NOMO-1 (cell line): ENCODE results near the gene EGFL8.

ENCODE experiments used
- DNase-seq, 2 experiments: peaks; one replicate each; lab custom pipeline; 2025; ENCODE audit not compliant: unreplicated experiment in 2 of 2; lab: John Stamatoyannopoulos, UW

EGFL8 gene

DNA sequence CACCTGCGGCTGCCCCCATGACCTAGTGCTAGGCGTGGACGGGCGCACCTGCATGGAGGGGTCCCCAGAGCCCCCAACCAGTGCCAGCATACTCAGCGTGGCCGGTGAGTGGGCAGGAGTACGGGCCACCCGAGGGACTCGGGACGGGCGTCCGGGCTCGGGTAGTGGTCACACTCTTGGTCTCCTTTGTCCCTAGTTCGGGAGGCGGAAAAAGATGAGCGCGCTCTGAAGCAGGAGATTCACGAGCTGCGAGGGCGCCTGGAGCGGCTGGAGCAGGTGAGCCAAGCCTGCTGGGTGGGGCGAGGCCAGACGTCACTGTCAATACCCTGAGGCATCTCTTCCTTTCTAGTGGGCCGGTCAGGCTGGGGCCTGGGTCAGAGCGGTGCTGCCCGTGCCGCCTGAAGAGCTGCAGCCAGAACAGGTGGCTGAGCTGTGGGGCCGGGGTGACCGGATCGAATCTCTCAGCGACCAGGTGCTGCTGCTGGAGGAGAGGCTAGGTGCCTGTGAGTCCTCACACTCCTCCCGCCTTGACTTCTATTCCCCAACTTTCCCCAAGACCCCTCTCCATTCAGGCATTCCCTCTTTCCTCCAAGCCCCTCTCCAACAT is 2.9 kb downstream of the EGFL8 start:
- DNase-seq, result no peak

DNA sequence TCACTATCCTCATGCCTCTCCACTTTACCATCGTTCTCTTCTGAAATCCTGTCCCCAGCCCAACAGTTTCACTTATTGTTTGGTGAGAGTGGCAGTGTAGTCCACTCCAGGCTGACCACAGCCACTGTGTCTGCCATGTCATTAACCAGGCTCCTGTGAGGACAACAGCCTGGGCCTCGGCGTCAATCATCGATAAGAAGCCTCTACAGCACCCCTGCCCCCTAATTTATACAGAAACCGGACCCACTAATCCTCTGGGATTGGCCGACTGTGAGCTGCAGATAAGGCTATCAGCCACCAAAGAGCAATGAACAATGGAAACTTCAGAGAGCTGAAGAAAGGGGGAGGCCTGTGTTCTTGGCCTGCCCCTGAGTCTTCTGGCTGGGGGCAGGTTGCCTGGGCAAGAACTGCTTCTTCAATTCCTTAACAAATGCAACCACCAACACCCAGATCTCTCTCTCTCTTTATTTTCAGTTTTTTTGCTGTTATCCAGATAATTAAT is 3.4 kb downstream of the EGFL8 start:
- no peak for DNase-seq

DNA sequence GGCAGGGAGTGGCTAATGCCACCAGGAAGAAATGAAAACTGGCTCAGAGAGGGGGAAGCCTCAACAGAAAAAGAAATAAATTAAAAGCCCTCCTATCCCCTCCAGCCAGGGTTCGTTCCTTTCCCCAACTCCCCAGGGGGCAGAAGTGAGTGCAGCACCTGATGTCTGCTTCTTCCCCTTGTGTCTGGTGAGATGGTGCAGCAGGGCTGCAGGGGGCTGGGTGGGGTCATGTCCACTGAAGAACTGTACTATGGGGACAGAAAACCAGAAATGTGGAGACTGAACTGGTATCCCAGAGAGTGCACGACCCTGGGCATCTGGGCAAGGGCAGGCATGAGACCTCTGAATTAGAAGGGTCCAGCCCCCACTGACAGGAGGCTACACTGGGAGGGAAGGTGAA is 4.0 kb downstream of the EGFL8 start:
- DNase-seq, result no peak

DNA sequence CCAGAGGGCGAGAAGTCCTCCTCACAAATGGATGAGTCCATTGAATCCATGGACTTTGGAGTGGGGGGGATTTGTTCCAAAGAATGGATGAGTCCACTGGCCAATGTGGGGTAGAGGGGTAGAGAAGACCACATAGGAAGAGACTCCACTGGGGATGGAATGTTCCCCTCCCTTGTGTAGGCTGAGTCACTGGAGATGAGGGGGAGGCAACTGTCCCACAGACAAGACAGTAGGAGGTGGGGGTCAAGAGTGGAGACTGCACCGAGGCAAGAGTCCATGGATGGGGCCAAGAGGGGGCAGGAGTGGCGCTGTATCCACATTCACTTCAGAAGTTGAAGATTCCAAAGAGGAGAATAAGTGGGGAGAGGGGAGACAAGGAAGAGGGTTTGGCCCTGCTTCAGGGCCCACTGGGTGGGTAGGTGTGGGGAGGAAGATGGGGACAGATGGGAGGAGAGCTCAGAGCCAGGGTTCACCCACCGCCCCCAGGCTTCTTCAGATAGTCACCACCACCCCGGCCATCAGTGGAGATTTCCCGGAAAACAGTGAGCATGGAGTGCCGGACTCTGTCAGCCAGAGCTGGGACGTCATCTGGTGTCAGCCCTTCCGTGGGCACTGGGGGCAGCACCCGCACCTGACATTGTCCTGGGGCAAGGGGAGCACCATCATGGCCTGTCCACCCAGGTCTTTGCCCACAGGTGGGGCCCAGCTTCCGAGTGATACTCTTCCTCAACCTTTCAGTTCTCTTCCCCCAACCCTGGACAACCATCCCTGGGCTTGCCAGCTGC is 4.6 kb downstream of the EGFL8 start:
- DNase-seq, result no peak

DNA sequence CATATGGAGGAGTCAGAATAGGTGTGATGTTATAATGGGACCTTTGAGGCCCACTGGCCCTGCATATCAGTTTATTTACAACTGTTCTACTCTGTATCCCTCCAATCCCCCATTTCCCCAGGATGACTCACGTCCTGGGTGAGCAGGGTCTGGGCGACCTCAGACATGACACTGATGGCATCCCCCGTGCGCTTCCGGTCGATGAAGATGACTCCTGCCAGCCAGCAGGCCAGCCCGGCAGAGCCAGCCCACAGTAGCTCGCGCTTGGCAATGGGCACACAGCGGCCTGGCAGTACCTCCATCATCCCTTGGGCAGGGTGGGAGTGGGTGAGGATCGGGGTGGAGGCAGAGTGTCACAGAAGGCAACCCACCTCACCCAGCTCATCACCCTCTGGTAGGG is 5.9 kb downstream of the EGFL8 start:
- no peak for DNase-seq

DNA sequence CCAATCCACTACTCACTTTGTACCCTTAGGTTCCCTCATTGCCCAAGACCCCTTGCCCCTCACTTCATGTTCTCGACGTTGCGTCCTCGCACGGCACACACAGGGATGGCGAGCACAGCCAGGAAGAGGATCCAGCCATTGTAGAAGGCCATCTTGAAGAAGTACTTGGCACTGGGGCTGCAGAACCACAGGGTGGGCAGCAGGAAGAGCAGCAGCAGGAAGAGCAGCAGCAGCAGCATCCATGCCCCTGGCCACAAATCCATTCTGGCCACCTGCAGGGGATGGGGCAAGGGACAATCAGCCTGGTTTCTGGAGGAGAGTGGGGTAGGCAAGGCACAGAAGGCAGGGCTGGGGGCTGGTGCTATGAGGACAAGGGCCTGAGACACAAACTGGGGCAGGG is 6.8 kb downstream of the EGFL8 start:
- no peak for DNase-seq

DNA sequence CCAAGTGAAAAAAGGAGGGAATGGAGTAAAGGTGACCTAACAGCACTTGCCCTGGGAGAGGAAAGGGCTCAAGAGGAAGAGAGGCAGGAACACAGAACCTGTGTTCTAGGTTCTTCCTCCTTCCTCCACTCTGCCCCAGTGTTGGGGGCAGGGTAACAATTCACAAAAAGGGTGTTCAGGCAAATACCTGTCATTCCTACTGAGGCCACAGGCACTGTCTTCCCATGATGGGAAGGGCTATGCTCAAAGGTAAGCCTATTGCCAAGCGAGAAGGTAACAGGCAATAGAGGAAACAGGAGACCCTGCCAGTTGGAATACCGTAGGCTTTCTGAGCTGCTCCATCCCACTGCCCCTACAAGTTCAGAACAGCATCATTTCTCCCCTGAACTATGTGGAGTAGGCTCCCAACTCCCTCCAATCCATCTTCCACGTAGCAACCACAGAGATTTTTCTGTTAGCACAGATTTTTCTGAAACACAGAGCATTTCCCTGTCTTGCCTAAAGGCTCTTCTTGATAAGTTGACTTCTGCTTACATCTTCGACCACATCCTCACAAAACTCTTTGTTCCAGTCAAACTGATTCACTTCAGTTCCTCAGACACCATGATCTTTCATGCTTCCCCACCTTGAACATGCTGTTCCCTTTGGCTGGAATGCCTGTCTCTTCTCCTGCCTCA is 8.8 kb downstream of the EGFL8 start:
- DNase-seq, result no peak

DNA sequence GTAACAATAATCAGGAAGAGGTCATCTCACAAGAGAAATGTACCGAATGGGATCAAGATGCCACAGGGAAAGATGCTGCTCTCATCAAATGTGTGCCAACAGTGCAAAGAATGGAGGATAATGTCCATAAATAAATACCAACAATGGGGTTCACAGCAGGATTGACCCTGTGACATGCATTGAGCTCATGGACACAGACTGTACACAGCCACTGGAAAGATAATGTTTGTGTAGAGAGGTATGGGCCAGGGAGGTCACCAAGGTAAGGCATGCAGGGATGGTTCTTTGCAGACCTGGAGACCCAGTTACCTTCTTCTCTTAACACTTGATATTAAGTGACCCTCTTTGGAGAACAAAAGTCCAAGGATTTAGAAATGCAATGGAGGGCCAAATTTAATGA is 10.0 kb downstream of the EGFL8 start:
- DNase-seq, result no peak

DNA sequence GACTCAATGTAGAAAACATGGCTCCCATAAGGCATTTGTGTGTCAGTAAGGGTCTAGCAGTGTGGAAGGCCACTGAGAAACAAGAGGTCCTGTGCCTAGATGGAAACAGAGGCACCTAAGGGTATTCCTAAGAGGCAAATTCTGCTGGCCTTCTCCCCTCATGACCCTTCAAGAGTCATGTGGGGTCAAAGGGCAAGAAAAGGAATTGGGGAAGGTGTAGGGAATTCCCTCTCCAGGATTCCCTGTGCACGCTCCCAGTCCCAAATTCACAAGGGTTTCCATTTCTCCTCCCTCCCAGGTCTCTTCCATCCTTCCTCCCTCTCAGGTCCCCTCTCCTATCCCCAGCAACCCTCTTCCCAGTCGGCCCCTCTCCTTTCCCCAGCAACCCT is 10.9 kb downstream of the EGFL8 start:
- no peak for DNase-seq

DNA sequence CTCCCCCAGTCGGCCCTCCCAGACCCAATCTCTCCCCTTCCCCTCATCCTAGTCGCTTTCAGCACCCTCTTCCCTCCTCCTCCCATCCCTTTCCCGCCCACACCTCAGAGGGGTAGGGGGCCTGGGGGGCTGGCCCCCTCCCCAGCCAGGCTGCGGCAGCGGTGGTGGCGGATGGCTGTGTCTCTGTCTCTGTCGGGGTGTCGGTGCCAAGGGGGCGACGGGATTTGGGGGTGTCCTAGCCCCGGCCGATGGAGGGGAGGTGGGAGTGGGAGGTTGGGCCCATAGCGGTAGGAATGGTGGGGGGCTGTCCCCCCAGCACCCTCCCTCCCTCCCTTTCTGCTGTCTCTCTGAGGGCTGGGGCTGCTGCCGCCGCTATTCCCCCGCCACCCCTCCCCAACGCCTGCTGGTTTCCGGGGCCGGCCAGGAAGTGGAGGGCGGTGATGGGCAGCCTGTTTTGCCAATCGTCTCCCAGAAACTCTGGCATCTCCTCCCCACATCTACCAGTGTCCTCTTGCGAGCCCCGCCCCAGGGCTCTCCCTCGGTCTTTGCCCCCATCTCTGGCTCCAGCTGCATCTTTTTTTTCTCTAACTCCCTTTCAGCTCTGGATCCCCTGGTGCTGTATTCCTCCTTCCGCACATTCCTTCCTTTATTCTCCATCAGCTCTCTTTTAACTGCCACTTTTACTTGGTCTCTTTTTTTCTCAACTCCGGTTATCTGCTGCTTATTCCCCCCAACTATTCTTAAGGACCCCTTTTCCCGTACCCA is 11.5 kb downstream of the EGFL8 start, which contains the start of gene AGPAT1:
Gene AGPAT1 (minus strand): TSS at position 374 of the 765 bp plus-strand sequence. CDS start 4,588 bp downstream, outside the sequence.
- peak; percentile 89 to 96 for DNase-seq

DNA sequence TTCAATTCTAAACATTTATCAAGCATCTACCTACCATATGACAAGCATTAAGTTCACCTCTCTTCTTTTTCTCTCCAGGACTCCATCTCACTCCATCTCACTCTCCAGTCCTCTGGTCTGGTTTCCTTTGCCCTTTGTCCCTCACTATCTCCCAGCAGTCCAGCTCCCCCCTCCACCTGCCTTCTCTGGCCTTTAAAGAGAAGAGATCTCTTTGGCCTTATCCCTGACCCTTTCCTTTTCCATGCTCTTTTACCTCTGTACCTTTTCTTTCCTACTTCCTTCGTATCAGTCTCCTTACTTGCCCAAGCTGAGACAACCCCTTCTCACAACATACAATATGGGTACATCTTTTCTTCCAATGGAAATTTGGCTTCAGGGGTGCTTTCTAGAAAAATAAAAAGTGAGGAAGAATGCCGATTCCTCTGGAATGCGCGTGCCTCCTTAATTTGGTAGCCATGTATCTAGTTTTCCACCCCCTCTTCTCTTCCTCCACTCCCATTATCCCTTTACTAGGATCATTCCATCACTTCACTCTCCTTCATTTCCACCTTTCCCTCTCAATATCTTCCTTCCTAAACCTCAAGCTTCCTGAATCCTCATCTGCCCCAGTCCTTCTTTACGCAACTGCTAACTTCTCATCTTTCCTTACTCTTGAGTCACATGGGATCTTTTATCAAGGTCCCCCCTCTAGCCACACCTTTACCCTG is 12.2 kb downstream of the EGFL8 start:
- no peak for DNase-seq

DNA sequence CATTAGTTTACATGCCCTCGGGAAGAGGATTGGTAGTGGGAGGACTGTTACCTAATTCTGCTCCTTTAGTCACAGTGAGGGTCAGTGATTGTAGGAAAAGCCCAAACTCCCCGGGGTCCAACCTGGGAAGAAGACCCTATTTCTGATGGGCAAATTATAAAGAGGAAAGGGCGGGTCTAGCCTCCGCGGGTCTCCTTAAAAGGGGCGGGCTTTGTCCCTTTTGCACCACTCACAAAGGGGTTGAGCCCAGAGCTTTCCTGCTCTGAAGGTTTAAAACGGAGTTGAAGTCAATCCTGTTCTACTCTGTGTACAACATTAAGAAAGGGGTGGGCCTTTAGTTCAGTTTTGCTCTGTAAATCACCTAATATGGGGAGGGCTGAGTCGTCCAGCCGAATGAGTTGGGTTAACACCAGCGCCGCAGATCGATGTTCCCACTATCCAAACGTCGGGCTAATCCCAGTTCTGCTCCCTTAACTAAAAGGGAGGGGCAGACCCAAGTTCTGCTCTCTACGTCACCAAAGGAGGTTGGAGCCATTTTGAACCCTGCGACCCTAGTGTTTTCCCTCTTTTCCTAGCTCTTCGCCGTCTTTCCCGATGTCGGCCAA is 12.9 kb downstream of the EGFL8 start:
- peak in 1 of 2 experiments; percentile 63 for DNase-seq

DNA sequence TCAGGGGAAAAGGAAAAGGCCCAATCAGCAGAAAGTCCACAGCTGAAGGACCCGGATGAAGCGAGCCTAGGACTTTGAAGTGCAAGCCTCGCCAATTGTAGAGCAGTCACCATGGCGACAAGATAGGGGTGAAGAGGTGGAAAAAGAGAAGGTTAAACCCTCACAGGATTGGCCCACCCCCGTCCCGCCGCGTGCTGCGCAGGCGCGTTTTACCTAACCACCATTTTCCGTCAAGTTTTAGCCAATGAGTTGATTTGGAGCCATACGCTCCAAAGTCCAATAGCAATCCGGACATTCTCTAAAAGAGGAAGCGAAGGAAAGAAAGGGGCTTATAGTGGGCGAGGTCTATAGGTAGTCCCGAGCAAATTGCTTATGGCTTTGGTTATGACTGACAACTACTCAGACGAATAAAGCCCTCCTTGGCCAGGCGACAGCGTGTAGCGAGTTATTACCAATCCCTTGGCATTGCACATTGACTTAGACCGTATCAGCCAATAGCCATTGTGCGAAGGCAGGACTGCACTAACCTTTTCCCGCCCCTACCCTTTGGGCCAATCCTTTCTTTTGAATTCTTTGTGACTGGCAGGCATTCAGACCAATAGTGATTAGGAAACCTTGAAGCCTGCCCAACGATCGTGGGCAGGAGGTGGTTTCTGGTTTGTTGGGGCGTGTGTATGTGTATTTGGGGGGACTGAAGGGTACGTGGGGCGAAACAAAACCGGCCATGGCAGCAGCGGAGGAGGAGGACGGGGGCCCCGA is 13.6 kb downstream of the EGFL8 start, which contains the start of gene RNF5:
Gene RNF5 (plus strand): TSS at position 618 of the 759 bp plus-strand sequence. CDS start 107 bp downstream, at position 725.
- peak; percentile 99 to 100 for DNase-seq

DNA sequence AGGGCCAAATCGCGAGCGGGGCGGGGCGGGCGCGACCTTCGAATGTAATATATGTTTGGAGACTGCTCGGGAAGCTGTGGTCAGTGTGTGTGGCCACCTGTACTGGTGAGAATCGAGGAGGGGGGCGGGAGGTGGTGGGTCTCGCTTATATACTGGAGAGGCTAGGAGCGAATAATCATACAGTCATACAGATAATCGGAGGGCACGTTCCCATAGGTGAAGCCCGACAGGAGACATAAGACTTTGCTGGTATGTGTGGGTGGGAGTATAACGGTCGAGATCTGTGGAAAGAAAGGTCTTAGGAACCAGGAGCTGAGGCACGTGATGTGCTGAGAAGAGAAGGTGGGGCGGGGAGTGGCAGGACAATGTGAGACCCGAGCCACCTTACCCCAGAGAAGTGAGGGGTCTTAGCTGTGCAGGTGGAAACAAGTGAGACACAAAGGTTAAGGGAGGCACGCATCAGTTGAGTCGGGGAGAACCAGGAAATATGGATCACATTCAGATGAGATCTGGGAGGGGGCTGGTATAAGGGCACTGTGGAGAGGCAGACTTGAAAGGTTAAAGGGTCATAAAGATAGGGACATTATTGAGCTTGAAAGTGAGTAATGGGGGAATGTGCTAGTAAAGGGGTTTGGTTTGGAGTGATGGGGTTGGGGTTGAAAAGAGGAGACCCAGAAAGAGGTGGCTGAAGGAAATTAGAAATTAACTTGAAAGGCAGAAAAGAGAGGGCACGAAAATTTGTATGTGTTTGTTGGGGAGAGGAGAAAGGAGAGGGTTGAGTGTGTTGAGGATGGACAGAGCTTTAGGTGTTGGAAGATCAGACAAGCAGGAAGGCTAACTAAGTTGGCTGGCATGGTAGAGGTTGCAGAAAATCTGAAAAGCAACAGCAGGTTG is 14.4 kb downstream of the EGFL8 start:
- DNase-seq, result no peak

DNA sequence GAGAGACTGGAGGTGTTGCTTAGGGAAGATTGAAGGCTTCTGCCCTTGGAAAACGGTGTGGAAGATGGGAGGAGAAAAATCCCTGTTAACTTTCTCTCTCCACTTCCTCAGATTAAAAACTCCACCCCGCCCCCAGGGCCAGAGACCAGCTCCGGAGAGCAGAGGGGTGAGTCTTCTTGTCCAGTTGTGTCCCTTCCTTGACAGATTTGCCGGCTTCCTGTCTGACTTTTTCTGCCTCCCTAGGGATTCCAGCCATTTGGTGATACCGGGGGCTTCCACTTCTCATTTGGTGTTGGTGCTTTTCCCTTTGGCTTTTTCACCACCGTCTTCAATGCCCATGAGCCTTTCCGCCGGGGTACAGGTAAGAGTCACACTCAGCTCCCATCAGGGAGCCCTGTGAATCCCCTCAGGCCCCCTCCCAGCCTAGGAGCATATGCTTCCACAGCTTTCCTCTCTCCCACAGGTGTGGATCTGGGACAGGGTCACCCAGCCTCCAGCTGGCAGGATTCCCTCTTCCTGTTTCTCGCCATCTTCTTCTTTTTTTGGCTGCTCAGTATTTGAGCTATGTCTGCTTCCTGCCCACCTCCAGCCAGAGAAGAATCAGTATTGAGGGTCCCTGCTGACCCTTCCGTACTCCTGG is 15.5 kb downstream of the EGFL8 start:
- no peak for DNase-seq

DNA sequence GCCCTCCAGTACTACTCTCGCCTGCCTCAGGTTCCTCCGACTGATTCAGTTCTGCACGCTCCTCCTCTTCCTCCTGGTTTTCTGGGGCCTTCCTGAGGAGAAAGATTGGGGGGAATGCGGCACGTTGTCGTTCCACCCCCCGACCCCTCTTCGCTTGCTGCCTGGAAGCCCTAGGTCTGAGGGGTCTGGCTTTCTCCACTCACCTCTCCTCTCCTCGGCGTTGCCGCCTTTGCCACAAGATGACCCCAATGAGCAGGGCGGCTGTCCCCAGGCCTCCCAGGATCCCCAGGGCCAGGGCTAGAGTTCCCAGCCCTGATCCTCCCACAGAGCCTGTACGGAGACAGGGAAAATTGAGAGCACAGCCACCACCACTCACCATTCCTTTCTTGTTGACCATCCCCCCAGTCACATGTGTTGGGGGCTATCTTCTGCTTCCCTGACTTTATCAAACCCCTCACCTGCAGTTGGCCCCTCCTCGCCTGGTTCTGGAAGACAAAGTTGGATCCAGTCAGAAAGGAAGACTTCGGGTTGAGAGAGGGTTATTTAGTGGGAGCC is 16.8 kb downstream of the EGFL8 start:
- no peak for DNase-seq

DNA sequence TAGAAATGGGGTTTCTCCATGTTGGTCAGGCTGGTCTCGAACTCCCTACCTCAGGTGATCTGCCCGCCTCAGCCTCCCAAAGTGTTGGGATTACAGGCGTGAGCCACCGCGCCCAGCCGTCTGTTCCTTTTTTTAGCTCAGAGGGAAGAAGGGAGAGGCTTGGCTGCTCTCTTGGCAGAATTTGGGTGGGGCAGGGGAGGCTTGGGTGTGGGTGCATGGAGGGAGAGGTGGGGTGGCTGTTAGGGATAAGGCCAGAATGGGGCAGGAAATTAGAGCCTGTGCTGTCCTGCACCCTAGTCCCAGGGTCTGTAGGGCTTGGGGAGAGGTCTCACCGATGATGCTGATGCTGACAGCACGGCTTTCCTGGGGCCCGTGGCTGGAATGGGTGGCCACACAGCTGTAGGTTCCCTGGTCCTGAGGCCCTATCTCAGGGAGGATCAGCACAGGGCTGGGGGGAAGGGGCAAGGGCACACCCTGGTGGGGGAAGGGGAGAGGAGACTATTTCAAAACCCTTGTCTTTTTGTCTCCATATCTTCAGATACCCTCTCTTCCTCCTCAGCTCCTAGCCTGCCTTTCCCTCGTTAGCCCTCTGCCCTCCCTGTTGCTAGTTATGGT is 17.6 kb downstream of the EGFL8 start:
- DNase-seq, result no peak
